ENCODE results near the gene SELENOM. TPM values are rescaled to one million over a fixed set of nuclear protein-coding genes. Genes with fewer than 3 reads are reported as not detected.
"Not testable (repeated sequence)": the region's sequence is repeated elsewhere in the genome, so short reads cannot be mapped to it uniquely, and the experiment has no call there.

Gene SELENOM
- total RNA-seq, 1 donor from 2014 or later: 56.3 TPM

DNA sequence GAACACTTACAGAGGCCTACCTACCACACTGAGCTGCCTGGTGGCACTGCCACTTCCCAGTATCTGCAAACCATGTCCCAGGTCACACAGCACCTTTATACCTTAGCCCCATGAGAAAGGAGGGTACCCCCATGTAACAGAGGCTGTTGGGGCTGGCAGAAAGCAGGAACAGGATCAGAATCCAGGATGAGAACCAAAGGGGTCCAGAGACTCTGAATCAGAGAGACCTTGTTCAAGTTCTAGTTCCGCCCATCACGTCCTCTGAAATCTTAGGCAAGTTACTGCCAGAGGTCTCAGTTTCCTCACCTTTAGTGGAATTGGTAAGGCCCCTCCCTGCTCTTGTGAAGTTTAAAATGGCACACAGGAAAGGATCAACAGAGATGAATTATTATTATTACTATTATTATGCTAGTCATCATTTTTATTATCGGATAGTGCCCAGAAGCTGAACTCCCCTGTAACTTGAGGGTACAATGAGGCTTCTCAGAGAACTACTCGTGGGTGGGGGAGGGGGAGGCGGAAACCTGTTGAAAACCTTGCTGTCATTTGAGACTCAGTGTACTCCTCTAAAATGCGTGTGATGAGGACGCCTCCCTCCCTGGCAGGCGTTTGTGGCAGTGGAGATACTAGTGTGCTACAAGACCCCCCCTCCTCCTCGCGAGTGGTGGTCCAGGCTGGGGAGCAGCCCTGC is 9.3 kb downstream of the SELENOM start:
- DNase-seq (ENCODE audit: low read depth): no peak
- no peak overlapping the region for H3K4me3 ChIP-seq (ENCODE audit: low read depth, low read length)
- no peak for TF ChIP-seq CTCF (conservative IDR thresholded peaks at IDR 0.05; ENCODE audit: low read depth, low read length)

GRCh38 chr22:31097539-31097938 is 9.8 kb downstream of the SELENOM start:
- not testable (repeated sequence) for H3K4me3 ChIP-seq (ENCODE audit: low read depth, low read length); DNase-seq (ENCODE audit: low read depth)

DNA sequence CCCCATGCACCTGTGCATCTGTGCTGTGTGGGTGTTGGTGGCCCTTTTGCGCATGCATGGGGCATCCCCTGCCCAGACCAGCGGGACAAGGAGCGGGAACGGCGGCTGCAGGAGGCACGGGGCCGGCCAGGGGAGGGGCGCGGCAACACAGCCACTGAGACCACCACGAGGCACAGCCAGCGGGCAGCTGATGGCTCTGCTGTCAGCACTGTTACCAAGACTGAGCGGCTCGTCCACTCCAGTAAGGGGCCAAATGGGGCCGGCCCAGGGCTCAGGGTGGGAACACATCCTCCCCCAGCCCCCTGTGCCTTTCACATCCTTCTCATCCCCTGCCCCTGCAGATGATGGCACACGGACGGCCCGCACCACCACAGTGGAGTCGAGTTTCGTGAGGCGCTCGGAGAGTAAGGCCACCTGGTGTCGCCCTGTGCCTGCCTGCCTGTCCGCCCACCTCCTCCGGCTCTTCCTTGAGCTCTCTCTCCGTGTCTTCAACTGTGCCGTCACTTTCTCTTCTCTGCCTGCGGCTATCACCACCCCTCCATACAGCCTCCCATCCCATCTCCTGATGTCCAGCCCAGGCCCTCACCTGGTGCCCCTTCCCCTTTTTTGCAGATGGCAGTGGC is 10.6 kb downstream of the SELENOM start:
- no peak overlapping the region for H3K4me3 ChIP-seq (ENCODE audit: low read depth, low read length)
- no peak for TF ChIP-seq CTCF (conservative IDR thresholded peaks at IDR 0.05; ENCODE audit: low read depth, low read length)
- DNase-seq (ENCODE audit: low read depth): no peak

- TF ChIP-seq CTCF (conservative IDR thresholded peaks at IDR 0.05; ENCODE audit: low read depth, low read length): no peak
- no peak for DNase-seq (ENCODE audit: low read depth)
- H3K4me3 ChIP-seq (ENCODE audit: low read depth, low read length): no peak overlapping the region
These were observed 11.6 kb downstream of the SELENOM start for GRCh38 chr22:31095637-31096249.

- no peak for TF ChIP-seq CTCF (conservative IDR thresholded peaks at IDR 0.05; ENCODE audit: low read depth, low read length)
- no peak overlapping the region for H3K4me3 ChIP-seq (ENCODE audit: low read depth, low read length)
- no peak for DNase-seq (ENCODE audit: low read depth)
These were observed 12.6 kb downstream of the SELENOM start for GRCh38 chr22:31094741-31095140.

GRCh38 chr22:31094021-31094551 is 13.3 kb downstream of the SELENOM start:
- H3K4me3 ChIP-seq (ENCODE audit: low read depth, low read length): no peak overlapping the region
- TF ChIP-seq CTCF (conservative IDR thresholded peaks at IDR 0.05; ENCODE audit: low read depth, low read length): no peak
- no peak for DNase-seq (ENCODE audit: low read depth)

DNA sequence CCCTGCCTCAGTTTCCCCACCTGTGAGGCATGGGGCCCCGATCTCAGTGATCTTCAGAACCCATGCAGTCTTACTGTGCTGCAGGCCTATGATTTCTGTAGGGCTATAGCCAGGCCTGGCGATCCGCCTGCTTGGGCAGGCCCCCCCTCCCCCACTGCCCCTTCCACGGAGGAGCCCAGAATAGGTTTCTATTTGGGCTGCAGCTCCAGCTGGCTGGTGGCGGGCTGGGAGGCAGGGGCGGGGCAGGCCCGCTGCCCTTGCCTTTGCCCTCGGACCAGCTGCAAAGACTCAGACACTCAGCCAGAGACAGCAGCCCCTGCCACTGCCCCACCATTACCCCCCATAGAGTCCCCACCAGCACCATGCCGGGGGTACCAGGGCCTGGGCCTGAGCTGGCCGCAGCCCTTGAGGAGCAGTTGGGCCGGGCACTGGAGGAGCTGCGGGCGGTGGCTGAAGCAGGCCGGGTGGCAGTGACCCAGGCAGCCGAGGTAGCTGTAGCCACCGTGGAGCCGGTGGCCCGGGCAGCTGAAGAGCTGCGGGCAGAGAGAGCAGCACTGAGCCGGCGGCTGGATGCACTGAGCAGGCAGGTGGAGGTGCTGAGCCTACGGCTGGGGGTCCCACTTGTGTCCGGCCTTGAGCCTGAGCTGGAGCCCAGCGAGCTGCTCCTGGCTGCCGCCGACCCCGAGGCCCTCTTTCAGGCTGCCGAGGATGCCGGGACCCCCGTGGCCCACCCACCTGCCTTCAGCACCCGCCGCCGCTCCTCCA is 14.1 kb downstream of the SELENOM start:
- no peak for TF ChIP-seq CTCF (conservative IDR thresholded peaks at IDR 0.05; ENCODE audit: low read depth, low read length)
- no peak overlapping the region for H3K4me3 ChIP-seq (ENCODE audit: low read depth, low read length)
- no peak for DNase-seq (ENCODE audit: low read depth)
